ENCODE results near the gene GIPC1. TPM values are rescaled to one million over a fixed set of nuclear protein-coding genes. Genes with fewer than 3 reads are reported as not detected.

Gene GIPC1
- total RNA-seq, 1 donor from 2014 or later: 107 TPM

DNA sequence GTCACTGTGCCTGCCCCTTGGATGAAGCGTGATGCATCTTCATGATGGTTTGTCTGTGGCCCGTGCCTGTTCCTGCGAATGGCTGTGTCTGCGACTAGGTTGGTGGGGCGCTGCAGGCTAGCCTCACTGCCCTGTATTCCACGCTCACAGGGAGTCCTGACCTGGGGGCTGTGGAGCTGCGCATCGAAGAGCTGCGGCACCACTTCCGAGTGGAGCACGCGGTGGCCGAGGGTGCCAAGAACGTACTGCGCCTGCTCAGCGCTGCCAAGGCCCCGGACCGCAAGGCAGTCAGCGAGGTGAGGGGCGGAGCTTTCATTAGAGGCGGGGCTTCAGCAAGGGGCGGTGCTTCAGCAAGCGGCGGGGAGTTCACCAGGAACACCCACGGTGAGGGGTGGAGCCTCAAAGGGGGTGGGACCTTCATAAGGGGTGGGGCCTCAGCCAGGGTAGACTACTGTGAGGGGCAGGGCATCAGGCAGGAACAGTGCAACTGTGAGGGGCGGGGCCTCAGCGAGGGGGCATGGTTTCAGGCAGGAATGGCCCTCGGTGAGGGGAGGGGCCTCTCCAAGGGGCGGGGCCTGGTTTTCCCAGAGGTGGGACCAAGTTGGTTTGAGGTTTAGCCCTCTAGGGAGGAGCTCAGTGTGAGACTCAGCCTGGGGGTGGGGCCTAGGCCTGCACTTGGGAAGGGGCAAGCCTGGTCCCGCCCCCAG is 45.6 kb downstream of the GIPC1 start:
- DNase-seq (ENCODE audit: low spot score): no peak
- Mint-ChIP-seq H3K36me3 (ENCODE audit: low read depth) (peaks cover 35% of the 10 kb centered on the region), H3K9me3 (ENCODE audit: low read depth) (no peaks in the 10 kb centered on the region), H3K27ac (ENCODE audit: unreplicated experiment) (no peak overlapping the region), H3K4me3 (ENCODE audit: unreplicated experiment) (no peak overlapping the region), H3K4me1 (ENCODE audit: low read depth) (no peaks in the 10 kb centered on the region), H3K27me3 (ENCODE audit: low read depth) (no peaks in the 10 kb centered on the region)
- TF ChIP-seq, protein P1, sequence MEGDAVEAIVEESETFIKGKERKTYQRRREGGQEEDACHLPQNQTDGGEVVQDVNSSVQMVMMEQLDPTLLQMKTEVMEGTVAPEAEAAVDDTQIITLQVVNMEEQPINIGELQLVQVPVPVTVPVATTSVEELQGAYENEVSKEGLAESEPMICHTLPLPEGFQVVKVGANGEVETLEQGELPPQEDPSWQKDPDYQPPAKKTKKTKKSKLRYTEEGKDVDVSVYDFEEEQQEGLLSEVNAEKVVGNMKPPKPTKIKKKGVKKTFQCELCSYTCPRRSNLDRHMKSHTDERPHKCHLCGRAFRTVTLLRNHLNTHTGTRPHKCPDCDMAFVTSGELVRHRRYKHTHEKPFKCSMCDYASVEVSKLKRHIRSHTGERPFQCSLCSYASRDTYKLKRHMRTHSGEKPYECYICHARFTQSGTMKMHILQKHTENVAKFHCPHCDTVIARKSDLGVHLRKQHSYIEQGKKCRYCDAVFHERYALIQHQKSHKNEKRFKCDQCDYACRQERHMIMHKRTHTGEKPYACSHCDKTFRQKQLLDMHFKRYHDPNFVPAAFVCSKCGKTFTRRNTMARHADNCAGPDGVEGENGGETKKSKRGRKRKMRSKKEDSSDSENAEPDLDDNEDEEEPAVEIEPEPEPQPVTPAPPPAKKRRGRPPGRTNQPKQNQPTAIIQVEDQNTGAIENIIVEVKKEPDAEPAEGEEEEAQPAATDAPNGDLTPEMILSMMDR (IDR thresholded peaks at IDR 0.05): no peak

DNA sequence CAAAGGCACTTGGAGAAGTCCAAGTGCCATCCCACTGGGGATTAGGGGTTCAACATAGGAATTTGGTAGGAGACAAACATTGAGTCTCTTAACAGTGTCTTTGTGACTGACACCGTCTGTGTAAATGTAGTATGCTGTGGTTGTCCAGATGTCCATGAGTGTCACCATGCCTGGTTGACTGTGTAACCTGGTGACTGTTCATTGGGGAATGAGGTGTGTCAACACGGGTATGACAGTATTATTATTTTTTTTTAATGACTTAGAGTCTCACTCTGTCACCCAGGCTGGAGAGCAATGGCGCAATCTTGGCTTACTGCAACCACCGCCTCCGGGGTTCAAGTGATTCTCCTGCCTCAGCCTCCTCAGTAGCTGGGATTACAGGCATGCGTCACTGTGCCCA is 46.6 kb downstream of the GIPC1 start:
- Mint-ChIP-seq H3K9me3 (ENCODE audit: low read depth) (no peaks in the 10 kb centered on the region), H3K27me3 (ENCODE audit: low read depth) (no peaks in the 10 kb centered on the region), H3K4me3 (ENCODE audit: unreplicated experiment) (no peak overlapping the region), H3K36me3 (ENCODE audit: low read depth) (peaks cover 36% of the 10 kb centered on the region), H3K27ac (ENCODE audit: unreplicated experiment) (no peak overlapping the region), H3K4me1 (ENCODE audit: low read depth) (no peaks in the 10 kb centered on the region)
- DNase-seq (ENCODE audit: low spot score): no peak
- TF ChIP-seq, protein P1 (IDR thresholded peaks at IDR 0.05): no peak

DNA sequence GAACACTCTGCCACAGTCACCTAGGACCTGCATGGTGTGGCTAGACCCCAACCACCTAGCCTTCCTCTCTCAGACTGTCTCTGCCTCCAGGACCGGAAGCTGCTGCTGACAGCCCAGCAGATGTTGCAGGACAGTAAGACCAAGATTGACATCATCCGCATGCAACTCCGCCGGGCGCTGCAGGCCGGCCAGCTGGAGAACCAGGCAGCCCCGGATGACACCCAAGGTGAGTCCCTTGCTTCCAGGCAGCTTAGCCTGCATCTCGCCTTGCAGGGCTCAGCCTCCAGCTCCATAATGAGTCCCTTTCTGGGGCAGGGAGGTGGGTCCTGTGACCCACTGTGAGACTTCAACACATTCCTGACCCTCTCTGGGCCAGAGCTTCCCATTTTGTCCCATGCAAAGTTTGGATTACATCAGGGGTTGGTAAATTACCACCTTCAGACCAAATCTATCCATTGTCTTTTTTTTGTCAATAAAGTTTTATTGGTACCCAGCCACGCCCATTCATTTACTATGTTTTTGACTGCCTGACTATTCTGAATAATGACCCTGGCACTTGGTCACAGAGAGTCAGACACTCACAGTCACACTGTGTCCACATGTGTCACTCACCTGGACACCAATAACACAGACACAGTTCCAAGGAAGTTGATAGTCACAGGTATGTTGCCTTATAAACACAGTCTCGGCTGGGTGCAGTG is 49.4 kb downstream of the GIPC1 start:
- Mint-ChIP-seq H3K4me3 (ENCODE audit: unreplicated experiment) (no peak overlapping the region), H3K27ac (ENCODE audit: unreplicated experiment) (no peak overlapping the region), H3K36me3 (ENCODE audit: low read depth) (peaks cover 49% of the 10 kb centered on the region), H3K4me1 (ENCODE audit: low read depth) (no peaks in the 10 kb centered on the region), H3K9me3 (ENCODE audit: low read depth) (no peaks in the 10 kb centered on the region), H3K27me3 (ENCODE audit: low read depth) (no peaks in the 10 kb centered on the region)
- no peak for DNase-seq (ENCODE audit: low spot score)
- TF ChIP-seq, protein P1 (IDR thresholded peaks at IDR 0.05): no peak

DNA sequence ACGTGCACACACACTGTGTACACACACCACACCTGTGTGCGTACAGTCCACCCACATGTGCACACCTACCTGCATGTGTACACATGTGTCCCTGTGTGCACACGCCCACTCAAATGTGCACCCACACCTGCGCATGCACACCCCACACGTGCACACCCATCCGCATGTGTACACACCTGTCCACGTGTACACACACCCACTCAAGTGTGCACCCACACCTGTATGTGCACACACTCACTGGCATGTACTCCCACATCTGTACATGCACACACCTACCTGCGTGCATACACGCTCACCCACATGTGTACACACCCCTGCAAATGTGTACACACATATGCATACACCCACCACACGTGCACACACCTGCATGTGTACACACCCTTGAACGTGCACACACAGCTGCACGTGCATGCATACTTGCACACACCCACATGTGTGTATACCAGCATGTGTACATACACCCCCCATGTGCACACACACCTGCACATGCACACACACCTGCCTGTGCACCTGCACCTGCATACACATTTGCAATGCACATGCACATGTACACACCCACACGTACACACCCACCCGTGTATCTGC is 52.2 kb downstream of the GIPC1 start:
- TF ChIP-seq, protein P1 (IDR thresholded peaks at IDR 0.05): no peak
- Mint-ChIP-seq H3K4me3 (ENCODE audit: unreplicated experiment) (no peak overlapping the region), H3K27ac (ENCODE audit: unreplicated experiment) (no peak overlapping the region), H3K4me1 (ENCODE audit: low read depth) (peaks cover 7% of the 10 kb centered on the region), H3K36me3 (ENCODE audit: low read depth) (peaks cover 40% of the 10 kb centered on the region), H3K27me3 (ENCODE audit: low read depth) (no peaks in the 10 kb centered on the region), H3K9me3 (ENCODE audit: low read depth) (no peaks in the 10 kb centered on the region)
- no peak for DNase-seq (ENCODE audit: low spot score)

DNA sequence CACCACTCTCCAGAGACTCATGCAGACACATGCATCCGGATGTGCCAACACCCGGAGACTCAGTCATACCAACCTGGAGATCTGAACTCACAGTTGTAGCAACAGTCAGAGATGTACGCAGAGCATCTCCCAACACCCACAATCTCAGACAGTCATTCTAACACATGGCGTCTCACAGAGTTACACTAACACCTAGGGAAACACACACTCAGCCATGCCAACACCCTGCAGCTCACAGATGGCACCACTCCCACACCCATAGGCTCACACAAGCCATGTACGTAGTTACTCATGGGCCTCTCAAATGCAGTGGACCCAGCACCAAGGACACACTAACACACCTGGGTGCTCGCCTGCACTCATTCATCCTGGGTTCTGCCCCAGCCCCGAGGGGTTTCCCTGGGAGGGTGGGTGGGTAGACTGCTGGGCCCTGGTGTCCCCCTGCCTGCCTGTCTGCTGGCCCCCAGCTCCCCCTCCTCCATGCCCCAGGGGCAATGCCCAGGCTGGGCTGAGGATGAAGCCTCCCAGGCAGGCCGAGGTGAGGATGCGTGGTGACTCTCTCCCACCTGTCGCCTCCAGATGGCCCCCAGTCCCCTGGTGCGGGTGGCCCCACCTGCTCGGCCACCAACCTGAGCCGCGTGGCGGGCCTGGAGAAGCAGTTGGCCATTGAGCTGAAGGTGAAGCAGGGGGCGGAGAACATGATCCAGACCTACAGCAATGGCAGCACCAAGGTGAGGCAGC is 52.9 kb downstream of the GIPC1 start:
- TF ChIP-seq, protein P1 (IDR thresholded peaks at IDR 0.05): no peak
- H3K27me3 Mint-ChIP-seq (ENCODE audit: low read depth): no peaks in the 10 kb centered on the region
- DNase-seq (ENCODE audit: low spot score): no peak
- peaks cover 7% of the 10 kb centered on the region for H3K4me1 Mint-ChIP-seq (ENCODE audit: low read depth)
- H3K36me3 Mint-ChIP-seq (ENCODE audit: low read depth): peaks cover 36% of the 10 kb centered on the region
- H3K9me3 Mint-ChIP-seq (ENCODE audit: low read depth): no peaks in the 10 kb centered on the region
- no peak overlapping the region for H3K4me3 Mint-ChIP-seq (ENCODE audit: unreplicated experiment)
- no peak overlapping the region for H3K27ac Mint-ChIP-seq (ENCODE audit: unreplicated experiment)

All from chondrocyte (in vitro differentiated cells).